GM20000 (cell line): ENCODE measurements around the gene GREB1.

Experiments used
- DNase-seq: peaks from one replicate; pipeline ENCODE4 v3.0.0; 2012; ENCODE audit warnings: low spot score
- CTCF ChIP-seq: IDR thresholded peaks from 2 replicates; pipeline ENCODE4 v1.5.1; 2012; ENCODE audit warnings: mild to moderate bottlenecking, control low read depth; ENCODE audit errors: extremely low read depth, missing control alignments

The GREB1 gene

GRCh38 chr2:11564816-11565567, 31.1 kb downstream of the GREB1 start:
- DNase-seq: no peak
- TF ChIP-seq CTCF: no peak

GRCh38 chr2:11566383-11566782, 32.5 kb downstream of the GREB1 start:
- no peak for DNase-seq
- TF ChIP-seq CTCF: no peak

- no peak for DNase-seq
- TF ChIP-seq CTCF: no peak
These were observed 33.8 kb downstream of the GREB1 start for GRCh38 chr2:11567631-11568031.

- no peak for DNase-seq
- no peak for TF ChIP-seq CTCF
These were observed 34.6 kb downstream of the GREB1 start for GRCh38 chr2:11568436-11568835.

GRCh38 chr2:11569636-11570035, 35.8 kb downstream of the GREB1 start:
- DNase-seq: no peak
- TF ChIP-seq CTCF: no peak

- TF ChIP-seq CTCF: no peak
- DNase-seq: no peak
These were observed 37.3 kb downstream of the GREB1 start for GRCh38 chr2:11571170-11571569.

- no peak for TF ChIP-seq CTCF
- no peak for DNase-seq
These were observed 39.2 kb downstream of the GREB1 start for GRCh38 chr2:11572996-11573395.
